ENCODE results near the gene NFAT5.
"Not testable (repeated sequence)": the region's sequence is repeated elsewhere in the genome, so short reads cannot be mapped to it uniquely, and the experiment has no call there.

Gene NFAT5

GRCh38 chr16:69535123-69536050, 30.4 kb upstream of the NFAT5 start:
- in situ Hi-C loops (cut with HindIII; ENCODE audit: low sequenced_read_pairs), result no loop called here
- no peak overlapping the region for H3K4me3 ChIP-seq (ENCODE audit: low read depth, low read length)
- TF ChIP-seq CTCF (IDR thresholded peaks at IDR 0.05; ENCODE audit: low read depth, low read length), result no peak
- peak; percentile 47 for DNase-seq (ENCODE audit: low read depth, low spot score)

- in situ Hi-C loops (cut with HindIII; ENCODE audit: low sequenced_read_pairs), result no loop called here
- H3K4me3 ChIP-seq (ENCODE audit: low read depth, low read length), result no peak overlapping the region
- DNase-seq (ENCODE audit: low read depth, low spot score), result no peak
- TF ChIP-seq CTCF (IDR thresholded peaks at IDR 0.05; ENCODE audit: low read depth, low read length), result no peak
Observed at GRCh38 chr16:69537706-69538080, 28.1 kb upstream of the NFAT5 start.

GRCh38 chr16:69538808-69539207, 27.0 kb upstream of the NFAT5 start:
- TF ChIP-seq CTCF (IDR thresholded peaks at IDR 0.05; ENCODE audit: low read depth, low read length), result no peak
- in situ Hi-C loops (cut with HindIII; ENCODE audit: low sequenced_read_pairs), result no loop called here
- no peak overlapping the region for H3K4me3 ChIP-seq (ENCODE audit: low read depth, low read length)
- DNase-seq (ENCODE audit: low read depth, low spot score), result no peak

DNA sequence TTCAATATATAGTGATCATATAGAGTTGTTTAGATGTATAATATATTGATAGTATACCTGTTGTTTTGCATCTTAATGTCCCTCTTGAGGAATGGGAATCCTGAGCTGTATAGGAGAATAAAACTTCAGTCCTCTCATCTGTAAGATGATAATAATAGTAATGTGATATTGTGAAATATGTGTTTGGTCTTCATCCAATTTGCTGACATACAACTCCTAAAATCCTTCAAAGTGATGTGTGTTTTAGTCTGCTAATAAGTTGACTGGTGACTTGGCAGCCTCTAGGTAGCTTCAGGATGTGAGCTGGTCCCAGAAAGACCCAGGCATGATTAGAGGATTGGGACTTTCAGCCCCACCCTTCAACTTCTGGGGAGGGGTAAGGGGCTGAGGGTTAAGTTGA, 22.8 kb upstream of the NFAT5 start:
- in situ Hi-C loops (cut with HindIII; ENCODE audit: low sequenced_read_pairs), result no loop called here
- no peak for TF ChIP-seq CTCF (IDR thresholded peaks at IDR 0.05; ENCODE audit: low read depth, low read length)
- H3K4me3 ChIP-seq (ENCODE audit: low read depth, low read length), result no peak overlapping the region
- DNase-seq (ENCODE audit: low read depth, low spot score), result no peak

GRCh38 chr16:69544088-69544487, 21.7 kb upstream of the NFAT5 start:
- TF ChIP-seq CTCF (IDR thresholded peaks at IDR 0.05; ENCODE audit: low read depth, low read length), result no peak
- H3K4me3 ChIP-seq (ENCODE audit: low read depth, low read length), result no peak overlapping the region
- no peak for DNase-seq (ENCODE audit: low read depth, low spot score)
- in situ Hi-C loops (cut with HindIII; ENCODE audit: low sequenced_read_pairs), result no loop called here

GRCh38 chr16:69546663-69547062, 19.1 kb upstream of the NFAT5 start:
- in situ Hi-C loops (cut with HindIII; ENCODE audit: low sequenced_read_pairs); DNase-seq (ENCODE audit: low read depth, low spot score); H3K4me3 ChIP-seq (ENCODE audit: low read depth, low read length): not testable (repeated sequence)

GRCh38 chr16:69553332-69553731, 12.4 kb upstream of the NFAT5 start:
- in situ Hi-C loops (cut with HindIII; ENCODE audit: low sequenced_read_pairs), result no loop called here
- H3K4me3 ChIP-seq (ENCODE audit: low read depth, low read length), result no peak overlapping the region
- no peak for TF ChIP-seq CTCF (IDR thresholded peaks at IDR 0.05; ENCODE audit: low read depth, low read length)
- no peak for DNase-seq (ENCODE audit: low read depth, low spot score)

Measured in astrocyte of the spinal cord (primary cell).